ENCODE measurements around the gene TRPV4.
A peak's percentile ranks its signal among the peaks of the same experiment; 100 is the strongest.

Gene TRPV4

GRCh38 chr12:109875572-109876131, 42.5 kb upstream of the TRPV4 start (continued):
- no peak for TF ChIP-seq ZBTB49 (tag by site-specific recombination; IDR thresholded peaks at IDR 0.05; ENCODE audit: low read depth)
- TF ChIP-seq ZSCAN30 (tag by site-specific recombination; IDR thresholded peaks at IDR 0.05): no peak
- TF ChIP-seq ZNF366 (tag by site-specific recombination; conservative IDR thresholded peaks at IDR 0.05): peak; percentile 70
- TF ChIP-seq WT1 (tag by site-specific recombination; IDR thresholded peaks at IDR 0.05): no peak
- TF ChIP-seq ZNF596 (tag by site-specific recombination; IDR thresholded peaks at IDR 0.05): peak; percentile 75
- no peak for TF ChIP-seq ZSCAN16 (tag by site-specific recombination; IDR thresholded peaks at IDR 0.05)
- TF ChIP-seq TSHZ1 (tag by site-specific recombination; IDR thresholded peaks at IDR 0.05; ENCODE audit: borderline replicate concordance): peak; percentile 13; the same call in 1 of the 2 replicates
- TF ChIP-seq ZNF548 (tag by site-specific recombination; IDR thresholded peaks at IDR 0.05): no peak
- no peak for TF ChIP-seq ZNF114 (tag by site-specific recombination; IDR thresholded peaks at IDR 0.05)
- TF ChIP-seq SETDB1 (IDR thresholded peaks at IDR 0.05; ENCODE audit: insufficient read length, low read length): no peak
- no peak for TF ChIP-seq ZEB2 (tag by site-specific recombination; IDR thresholded peaks at IDR 0.05)
- TF ChIP-seq ZNF18 (tag by site-specific recombination; IDR thresholded peaks at IDR 0.05): no peak
- no peak for TF ChIP-seq ZNF677 (tag by site-specific recombination; IDR thresholded peaks at IDR 0.05)
- no peak for TF ChIP-seq YY1 (tag by site-specific recombination; IDR thresholded peaks at IDR 0.05)
- 0 out of 2 replicates have a peak, but pooled peaks have one; percentile 39 for TF ChIP-seq KLF10 (tag by site-specific recombination; IDR thresholded peaks at IDR 0.05)
- no peak for TF ChIP-seq ZNF26 (tag by site-specific recombination; IDR thresholded peaks at IDR 0.05)
- TF ChIP-seq ZNF157 (tag by site-specific recombination; IDR thresholded peaks at IDR 0.05): no peak
- TF ChIP-seq PRDM10 (tag by site-specific recombination; IDR thresholded peaks at IDR 0.05): peak; percentile 92
- TF ChIP-seq ATF2 (tag by site-specific recombination; IDR thresholded peaks at IDR 0.05; ENCODE audit: low read depth): no peak
- no peak for TF ChIP-seq BCL11B (tag by site-specific recombination; IDR thresholded peaks at IDR 0.05; ENCODE audit: low read depth)
- no peak for TF ChIP-seq ZNF302 (tag by site-specific recombination; IDR thresholded peaks at IDR 0.05; ENCODE audit: low read depth)
- TF ChIP-seq ZNF692 (tag by site-specific recombination; IDR thresholded peaks at IDR 0.05): peak; percentile 25; the same call in 1 of the 2 replicates
- no peak for TF ChIP-seq ZNF488 (tag by site-specific recombination; IDR thresholded peaks at IDR 0.05)
